Esophagus squamous epithelium (tissue), 4 donors: ENCODE measurements around the gene GNB1L.

Experiments used
- POLR2A ChIP-seq, 4 donors: fragments of 450-650 bp; IDR thresholded peaks; one replicate each; pipeline ENCODE4 v1.6.1; 2017; ENCODE audit warnings: antibody characterized with exemption in 4 of 4, mild to moderate bottlenecking in 4 of 4, moderate library complexity in 3 of 4
- TF ChIP-seq, protein P1 (sequence below), 6 experiments: fragments of 450-650 bp in 4 of 6; fragments of 200-600 bp in 2 of 6; sonication (generic) in 2 of 6; IDR thresholded peaks; one replicate each; pipeline ENCODE4 v1.5.1; 2016 to 2019; ENCODE audit warnings: antibody characterized with exemption in 6 of 6, mild to moderate bottlenecking in 4 of 6, moderate library complexity in 4 of 6

DNA sequence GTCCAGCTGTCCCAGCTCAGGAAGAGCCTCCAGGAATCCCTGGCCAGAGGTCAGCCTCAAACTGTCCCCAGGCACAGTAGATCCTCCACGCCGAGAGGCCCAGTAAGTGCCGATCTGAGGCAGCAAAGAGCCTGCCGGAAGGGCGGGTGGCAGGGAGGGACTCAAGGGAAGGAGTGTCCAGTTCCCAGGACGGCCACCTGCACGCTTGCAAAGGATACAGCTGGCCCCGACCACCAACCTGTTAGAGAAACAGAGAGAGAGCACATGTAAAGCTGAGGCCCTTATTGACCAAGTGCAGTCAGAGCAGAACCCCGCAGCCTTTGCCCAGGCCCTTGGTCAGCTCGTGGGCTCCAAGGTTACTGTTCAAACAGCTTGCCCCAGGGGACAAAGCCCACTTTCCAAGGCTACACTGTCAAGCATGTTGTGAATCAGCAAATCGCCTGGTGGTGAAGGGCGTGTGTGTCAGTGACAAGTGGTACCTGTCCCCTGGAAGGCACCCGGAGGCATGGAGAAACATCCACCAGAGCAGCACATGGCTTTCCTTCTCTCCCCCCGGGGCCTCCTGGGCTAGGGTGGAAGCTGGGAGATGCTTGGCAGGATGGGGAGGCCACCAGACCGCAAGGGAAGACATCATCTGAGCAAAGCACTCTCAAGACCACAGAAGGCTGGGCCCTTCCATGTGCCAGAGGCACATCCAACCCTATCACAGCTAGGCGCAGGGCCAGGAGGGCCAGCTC, 44.3 kb upstream of the GNB1L start:
- TF ChIP-seq, protein P1, sequence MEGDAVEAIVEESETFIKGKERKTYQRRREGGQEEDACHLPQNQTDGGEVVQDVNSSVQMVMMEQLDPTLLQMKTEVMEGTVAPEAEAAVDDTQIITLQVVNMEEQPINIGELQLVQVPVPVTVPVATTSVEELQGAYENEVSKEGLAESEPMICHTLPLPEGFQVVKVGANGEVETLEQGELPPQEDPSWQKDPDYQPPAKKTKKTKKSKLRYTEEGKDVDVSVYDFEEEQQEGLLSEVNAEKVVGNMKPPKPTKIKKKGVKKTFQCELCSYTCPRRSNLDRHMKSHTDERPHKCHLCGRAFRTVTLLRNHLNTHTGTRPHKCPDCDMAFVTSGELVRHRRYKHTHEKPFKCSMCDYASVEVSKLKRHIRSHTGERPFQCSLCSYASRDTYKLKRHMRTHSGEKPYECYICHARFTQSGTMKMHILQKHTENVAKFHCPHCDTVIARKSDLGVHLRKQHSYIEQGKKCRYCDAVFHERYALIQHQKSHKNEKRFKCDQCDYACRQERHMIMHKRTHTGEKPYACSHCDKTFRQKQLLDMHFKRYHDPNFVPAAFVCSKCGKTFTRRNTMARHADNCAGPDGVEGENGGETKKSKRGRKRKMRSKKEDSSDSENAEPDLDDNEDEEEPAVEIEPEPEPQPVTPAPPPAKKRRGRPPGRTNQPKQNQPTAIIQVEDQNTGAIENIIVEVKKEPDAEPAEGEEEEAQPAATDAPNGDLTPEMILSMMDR (IDR thresholded peaks at IDR 0.05): no peak
- TF ChIP-seq POLR2A (IDR thresholded peaks at IDR 0.05): no peak
